ENCODE measurements around the gene CD163L1.

CD163L1 gene

DNA sequence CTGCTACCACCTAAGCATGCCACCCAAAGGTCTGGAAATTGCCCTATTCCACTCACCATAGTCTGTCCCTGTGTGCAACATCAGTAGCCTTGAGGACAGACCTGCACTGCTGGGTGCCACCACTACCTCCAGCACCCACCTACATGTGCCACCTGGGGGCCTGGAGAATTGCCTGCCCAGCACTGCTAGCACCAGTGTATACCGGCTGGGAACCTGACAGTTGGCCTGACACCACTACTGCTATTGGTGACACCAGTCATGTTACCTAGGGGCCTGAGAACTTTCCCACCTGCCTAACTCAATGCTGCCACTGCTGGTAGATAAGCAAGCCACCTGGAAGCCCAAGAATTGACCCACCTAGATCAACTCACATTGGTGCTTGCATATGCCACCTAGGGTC lies 60.8 kb downstream of the CD163L1 start:
- Histone ChIP-seq H3K27me3 (replicated peaks; ENCODE audit: control insufficient read depth, insufficient read depth, low read length) (no peaks in the 10 kb centered on the region), H3K36me3 (ENCODE audit: control insufficient read depth, insufficient read depth, low read length) (no peaks in the 10 kb centered on the region), H3K4me3 (replicated peaks; ENCODE audit: low read depth, low read length) (no peak overlapping the region)
- DNase-seq (ENCODE audit: extremely low read depth, insufficient read length): no peak
- TF ChIP-seq, protein P1, sequence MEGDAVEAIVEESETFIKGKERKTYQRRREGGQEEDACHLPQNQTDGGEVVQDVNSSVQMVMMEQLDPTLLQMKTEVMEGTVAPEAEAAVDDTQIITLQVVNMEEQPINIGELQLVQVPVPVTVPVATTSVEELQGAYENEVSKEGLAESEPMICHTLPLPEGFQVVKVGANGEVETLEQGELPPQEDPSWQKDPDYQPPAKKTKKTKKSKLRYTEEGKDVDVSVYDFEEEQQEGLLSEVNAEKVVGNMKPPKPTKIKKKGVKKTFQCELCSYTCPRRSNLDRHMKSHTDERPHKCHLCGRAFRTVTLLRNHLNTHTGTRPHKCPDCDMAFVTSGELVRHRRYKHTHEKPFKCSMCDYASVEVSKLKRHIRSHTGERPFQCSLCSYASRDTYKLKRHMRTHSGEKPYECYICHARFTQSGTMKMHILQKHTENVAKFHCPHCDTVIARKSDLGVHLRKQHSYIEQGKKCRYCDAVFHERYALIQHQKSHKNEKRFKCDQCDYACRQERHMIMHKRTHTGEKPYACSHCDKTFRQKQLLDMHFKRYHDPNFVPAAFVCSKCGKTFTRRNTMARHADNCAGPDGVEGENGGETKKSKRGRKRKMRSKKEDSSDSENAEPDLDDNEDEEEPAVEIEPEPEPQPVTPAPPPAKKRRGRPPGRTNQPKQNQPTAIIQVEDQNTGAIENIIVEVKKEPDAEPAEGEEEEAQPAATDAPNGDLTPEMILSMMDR (IDR thresholded peaks at IDR 0.05; ENCODE audit: insufficient read depth, low read length, poor library complexity, severe bottlenecking): no peak

DNA sequence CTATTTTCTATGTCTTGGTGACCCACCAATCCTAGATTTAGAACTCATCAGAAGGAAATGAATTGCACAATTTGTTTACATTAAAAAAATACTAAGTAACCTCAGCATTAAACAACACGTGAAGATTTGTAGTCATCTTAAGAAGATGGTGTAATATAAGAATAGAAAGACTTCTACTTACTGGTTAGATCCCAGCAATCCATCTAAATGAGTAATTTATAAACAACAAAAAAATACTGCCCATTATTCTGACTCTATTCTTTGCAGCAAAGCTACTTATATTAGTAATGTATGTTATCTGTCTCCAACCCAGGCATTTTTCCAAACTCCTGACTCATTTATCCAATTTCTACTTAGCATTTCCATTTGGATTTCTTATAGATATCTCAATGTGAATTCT lies 67.8 kb downstream of the CD163L1 start:
- Histone ChIP-seq H3K36me3 (ENCODE audit: control insufficient read depth, insufficient read depth, low read length) (no peaks in the 10 kb centered on the region), H3K4me3 (replicated peaks; ENCODE audit: low read depth, low read length) (no peak overlapping the region), H3K27me3 (replicated peaks; ENCODE audit: control insufficient read depth, insufficient read depth, low read length) (no peaks in the 10 kb centered on the region)
- no peak for DNase-seq (ENCODE audit: extremely low read depth, insufficient read length)
- TF ChIP-seq, protein P1 (IDR thresholded peaks at IDR 0.05; ENCODE audit: insufficient read depth, low read length, poor library complexity, severe bottlenecking): no peak

DNA sequence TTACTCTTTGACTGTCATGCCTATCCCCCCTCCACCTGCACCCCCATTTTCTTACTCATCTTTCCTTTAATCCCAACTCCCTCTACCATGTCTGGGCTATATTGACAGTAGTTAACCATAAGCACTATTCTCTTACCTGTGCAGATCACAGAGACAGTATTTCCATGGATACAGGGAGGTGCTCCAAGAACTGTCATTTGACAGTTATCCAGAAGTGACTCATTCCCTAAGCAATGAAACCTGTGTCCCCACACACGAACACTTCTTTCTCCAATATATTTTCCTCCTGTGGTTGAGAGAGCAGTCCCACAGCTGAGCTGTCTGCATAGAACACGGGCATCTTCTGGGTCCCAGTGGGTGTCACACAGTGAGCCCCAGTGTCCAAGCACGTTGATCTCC lies 68.8 kb downstream of the CD163L1 start:
- no peak overlapping the region for H3K4me3 ChIP-seq (replicated peaks; ENCODE audit: low read depth, low read length)
- H3K27me3 ChIP-seq (replicated peaks; ENCODE audit: control insufficient read depth, insufficient read depth, low read length): no peaks in the 10 kb centered on the region
- H3K36me3 ChIP-seq (ENCODE audit: control insufficient read depth, insufficient read depth, low read length): no peaks in the 10 kb centered on the region
- TF ChIP-seq, protein P1 (IDR thresholded peaks at IDR 0.05; ENCODE audit: insufficient read depth, low read length, poor library complexity, severe bottlenecking): no peak
- DNase-seq (ENCODE audit: extremely low read depth, insufficient read length): no peak

- H3K36me3 ChIP-seq (ENCODE audit: control insufficient read depth, insufficient read depth, low read length): no peaks in the 10 kb centered on the region
- TF ChIP-seq, protein P1 (IDR thresholded peaks at IDR 0.05; ENCODE audit: insufficient read depth, low read length, poor library complexity, severe bottlenecking): peak; percentile 70
- no peaks in the 10 kb centered on the region for H3K27me3 ChIP-seq (replicated peaks; ENCODE audit: control insufficient read depth, insufficient read depth, low read length)
- DNase-seq (ENCODE audit: extremely low read depth, insufficient read length): peak; percentile 1
- no peak overlapping the region for H3K4me3 ChIP-seq (replicated peaks; ENCODE audit: low read depth, low read length)
Measured at GRCh38 chr12:7374423-7375144, 69.4 kb downstream of the CD163L1 start.

DNA sequence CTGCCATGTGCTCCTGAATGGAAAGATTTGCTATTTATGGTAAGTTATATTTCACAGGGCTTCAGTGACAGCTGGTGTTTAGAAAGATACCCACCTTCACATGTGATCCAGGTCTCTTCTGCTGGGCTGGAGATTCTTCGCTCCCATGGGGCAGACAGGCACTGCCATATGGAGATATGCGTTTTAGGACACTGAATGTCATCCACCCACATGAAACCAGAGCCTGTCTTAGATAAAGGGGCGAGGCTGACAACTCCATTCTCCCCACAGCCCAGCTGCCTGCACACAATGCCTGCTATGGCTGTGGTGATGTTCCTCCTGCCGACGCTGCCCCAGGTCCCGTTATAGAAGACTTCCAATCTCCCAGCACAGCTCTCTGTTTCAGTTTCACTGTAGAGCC lies 70.7 kb downstream of the CD163L1 start:
- DNase-seq (ENCODE audit: extremely low read depth, insufficient read length): no peak
- H3K4me3 ChIP-seq (replicated peaks; ENCODE audit: low read depth, low read length): no peak overlapping the region
- H3K27me3 ChIP-seq (replicated peaks; ENCODE audit: control insufficient read depth, insufficient read depth, low read length): no peaks in the 10 kb centered on the region; the same call in 1 of the 2 replicates
- no peaks in the 10 kb centered on the region for H3K36me3 ChIP-seq (ENCODE audit: control insufficient read depth, insufficient read depth, low read length)
- TF ChIP-seq, protein P1 (IDR thresholded peaks at IDR 0.05; ENCODE audit: insufficient read depth, low read length, poor library complexity, severe bottlenecking): no peak

Measured in GM06990 (cell line).